Stimulated activated CD8-positive, alpha-beta memory T cell treated with anti-CD3 and anti-CD28 coated beads, Interleukin-15, amount 100 ng/mL, for 48 hours (primary cell): ENCODE data around the gene SYDE1.

Experiments
- DNase-seq, 2 donors: peaks; one replicate each; pipeline ENCODE4 v3.0.0-alpha.2; 2020; ENCODE audit warnings: low read depth in 2 of 2

The SYDE1 gene

DNA sequence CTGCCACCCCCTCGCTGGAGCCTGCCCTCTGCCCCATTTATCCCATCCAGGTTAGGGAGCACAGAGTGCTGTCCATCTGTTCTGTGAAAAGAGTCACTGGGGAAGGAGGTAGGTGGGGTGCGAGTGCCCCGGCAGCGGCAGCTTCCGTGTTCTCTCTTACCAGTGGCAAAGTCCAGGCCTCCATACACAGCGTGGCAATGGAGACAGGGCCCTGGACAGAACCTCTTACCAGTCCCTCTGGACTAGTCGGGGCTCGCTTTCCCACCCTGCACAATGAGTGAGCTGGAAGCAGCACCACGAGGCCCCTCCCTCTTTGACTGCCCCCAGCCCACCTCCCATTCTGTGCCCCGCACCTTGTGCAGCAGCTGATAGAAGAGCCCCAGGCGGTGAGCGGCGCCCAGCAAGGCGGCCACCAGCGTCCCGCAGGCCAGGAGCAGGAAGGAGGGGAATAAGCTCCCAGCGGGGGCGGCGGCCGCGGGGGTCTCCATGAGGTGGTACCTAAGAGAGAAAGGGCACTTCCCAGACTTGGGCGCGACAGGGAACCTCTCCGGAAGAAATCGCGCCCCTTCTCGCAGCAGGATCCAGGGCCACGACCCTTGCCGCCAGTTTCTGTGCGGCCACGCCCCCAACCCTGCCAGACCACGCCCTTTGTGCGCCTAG, 17.5 kb downstream of the SYDE1 start:
- no peak for DNase-seq

DNA sequence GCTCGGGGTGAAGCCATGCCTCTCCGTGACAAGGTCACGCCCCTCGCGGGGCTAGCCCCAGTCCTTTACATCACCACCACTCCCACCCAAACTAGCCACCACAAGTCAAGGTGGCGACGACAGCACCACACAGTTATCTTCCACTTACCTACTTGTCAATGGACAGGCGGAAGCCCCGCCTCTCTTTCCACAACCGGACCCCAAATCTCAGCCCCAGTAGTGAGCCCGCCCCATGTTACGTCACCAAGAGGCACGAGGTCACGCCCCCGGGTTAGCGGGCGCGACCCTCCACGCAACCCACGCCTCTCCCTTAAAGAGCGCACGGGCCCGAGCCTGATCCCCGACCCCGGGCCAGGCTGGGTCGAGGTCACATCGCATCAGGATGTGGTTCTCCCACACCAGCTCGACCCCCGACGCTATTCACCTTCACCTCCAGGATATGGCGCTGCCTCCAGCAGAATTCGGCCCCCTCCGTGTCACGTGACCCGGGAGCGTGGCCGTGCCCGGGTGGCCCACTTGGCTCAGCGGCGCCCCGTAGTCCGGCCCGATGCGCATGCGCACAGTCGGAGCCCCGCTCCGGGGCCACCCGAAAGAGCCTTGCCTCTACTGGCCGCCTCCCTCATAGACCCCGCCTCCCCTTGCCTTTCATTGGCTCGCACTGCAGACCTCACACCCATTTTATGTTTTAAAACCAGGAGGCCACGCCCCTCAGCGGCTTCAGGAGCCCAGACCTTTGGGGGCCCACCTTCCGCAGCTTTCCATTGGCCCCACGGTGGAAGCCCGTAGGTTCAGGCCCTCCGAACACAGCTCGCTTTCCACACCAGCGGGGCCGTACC, 18.2 kb downstream of the SYDE1 start:
- peak; percentile 98 to 99 for DNase-seq

DNA sequence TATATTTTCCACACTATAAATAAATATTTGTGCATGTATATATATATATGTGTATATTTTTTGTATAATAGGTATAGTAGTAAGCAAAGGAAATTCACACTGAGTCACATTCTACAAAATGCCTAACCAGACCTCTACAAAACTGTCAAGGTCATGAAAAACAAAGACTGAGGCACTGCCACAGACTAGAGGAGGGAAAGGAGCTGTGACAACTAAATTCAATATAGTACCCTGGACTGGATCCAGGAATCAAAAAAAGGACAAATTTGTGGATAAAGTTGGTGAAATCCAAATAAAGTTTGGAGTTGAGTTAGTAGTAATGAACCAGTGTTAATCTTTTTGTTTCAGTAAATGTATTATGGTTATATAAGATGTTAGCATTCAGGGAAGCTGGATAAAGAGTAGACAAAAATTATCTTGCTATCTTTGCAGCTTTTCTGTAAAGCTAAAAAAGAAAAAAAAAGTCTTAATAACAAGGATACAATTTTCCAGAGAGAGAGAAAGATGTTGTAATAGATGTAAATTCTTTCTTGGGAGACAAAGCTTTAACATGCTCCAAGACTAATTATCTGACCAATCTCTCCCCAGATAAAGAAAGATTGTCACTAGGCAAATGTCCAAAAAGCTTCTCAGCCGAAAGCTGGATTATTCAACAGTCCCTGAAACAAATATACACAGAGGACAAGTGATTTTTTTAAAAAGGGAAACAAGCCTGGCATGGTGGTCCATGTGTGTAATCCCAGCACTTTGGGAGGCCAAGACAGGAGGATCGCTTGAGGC, 19.1 kb downstream of the SYDE1 start:
- no peak for DNase-seq

DNA sequence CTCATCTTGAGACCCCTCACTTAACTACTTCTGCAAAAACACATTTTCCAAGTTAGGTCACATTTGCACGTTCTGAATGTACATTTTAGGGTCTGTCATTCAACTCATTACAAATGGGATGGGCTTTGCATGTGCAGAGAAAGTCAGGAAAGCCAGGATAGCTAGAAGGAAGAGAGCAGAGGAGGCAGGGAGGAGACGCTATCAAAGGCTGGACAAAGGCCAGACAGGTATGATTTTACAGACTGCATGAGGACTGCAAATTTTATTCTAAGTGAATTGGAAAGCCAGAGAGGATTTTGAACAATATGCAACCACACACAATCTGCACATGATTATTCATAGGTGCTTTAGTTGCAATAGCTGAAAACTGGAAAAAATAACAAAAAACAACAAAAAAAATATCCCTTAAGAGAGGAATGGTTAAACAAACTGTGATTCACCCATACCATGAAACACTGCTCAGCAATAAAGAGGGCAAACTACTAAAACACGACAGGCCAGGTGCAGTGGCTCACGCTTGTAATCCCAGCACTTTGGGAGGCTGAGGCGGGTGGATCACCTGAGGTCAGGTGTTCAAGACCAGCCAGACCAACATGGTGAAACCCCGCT, 21.1 kb downstream of the SYDE1 start:
- no peak for DNase-seq

DNA sequence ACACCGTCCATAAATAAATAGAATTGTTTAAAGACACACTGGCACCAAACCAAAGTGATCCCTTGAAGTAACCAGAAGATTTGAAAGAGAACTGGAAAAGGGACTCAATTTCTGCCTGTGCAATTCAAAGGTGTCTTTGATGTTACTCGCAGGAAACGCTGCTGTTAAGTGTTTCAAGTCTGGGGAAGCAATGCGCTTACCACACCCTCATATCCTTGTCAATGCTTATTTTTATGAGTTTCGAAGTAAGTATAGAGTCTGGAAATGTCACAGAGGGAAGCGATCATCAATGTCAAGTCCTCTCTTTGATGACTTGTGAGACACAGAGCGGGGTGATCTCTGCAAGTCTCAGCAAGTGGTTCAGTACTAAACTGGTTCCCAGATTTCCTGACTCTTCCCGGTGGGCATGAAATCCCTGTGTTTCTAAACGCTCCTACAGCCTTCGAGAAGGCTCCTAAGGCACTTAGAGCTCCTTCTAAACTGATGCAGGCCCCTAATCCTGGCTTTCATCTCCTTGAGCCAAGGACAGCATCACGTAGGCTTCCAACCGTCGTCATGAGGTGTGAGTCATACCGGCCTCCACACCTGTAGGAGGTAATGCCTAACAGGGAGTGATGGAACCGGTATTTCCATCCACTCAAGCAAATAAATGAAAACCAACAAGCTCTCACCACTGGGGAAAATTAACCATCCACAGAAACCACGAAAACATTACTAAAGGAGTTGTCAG, 22.8 kb downstream of the SYDE1 start:
- DNase-seq: peak in 1 of 2 donors; percentile 19

DNA sequence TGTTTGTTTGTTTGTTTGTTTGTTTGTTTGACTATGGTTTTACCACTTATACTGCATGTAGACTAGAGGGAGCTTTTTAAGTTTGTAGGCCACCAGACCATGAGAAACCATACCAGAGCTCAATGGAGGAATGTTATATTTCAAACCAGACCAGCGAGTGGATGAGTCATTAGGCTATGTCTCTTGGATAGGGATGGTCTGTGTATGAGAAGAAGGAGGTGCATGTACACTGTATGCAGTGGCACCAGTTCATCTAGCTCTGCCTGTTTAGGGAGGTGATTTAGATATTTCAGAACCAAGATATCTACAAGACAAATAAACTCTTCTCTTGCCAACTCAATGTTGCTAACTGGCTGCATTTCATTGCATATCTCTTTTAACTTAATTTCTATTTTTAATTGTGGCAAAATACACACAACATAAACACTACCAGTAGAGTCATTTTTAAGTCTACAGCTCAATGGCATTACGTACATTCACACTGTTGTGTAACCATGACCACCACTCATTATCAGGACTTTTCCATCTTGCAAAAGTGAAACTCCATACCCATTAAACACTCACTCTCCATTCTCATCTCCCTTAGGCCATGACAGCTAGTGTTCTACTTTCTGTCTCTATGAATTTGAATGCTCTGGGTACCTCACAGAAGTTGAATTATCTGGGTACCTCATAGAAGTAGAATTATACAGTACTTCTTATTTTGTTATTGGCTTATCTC, 29.2 kb downstream of the SYDE1 start:
- no peak for DNase-seq

DNA sequence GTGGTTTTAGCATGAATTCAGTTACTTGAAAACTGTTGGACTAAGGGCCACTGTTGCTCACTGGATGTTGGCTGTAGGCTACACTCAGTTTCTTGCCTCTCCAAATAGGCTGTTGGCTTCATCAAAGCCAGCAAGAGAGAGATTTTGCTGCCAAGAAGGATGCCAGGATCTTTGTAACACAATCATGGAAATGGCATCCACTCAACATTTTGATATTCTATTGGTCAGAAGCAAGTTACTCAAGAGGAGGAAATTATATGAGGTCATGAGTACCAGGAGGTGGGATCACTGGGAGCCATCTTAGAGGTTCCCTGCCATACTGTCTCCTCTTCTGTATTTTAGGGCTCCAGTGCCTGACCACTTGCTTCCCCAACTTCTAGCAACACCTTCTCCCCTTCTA, 30.6 kb downstream of the SYDE1 start:
- DNase-seq: no peak

DNA sequence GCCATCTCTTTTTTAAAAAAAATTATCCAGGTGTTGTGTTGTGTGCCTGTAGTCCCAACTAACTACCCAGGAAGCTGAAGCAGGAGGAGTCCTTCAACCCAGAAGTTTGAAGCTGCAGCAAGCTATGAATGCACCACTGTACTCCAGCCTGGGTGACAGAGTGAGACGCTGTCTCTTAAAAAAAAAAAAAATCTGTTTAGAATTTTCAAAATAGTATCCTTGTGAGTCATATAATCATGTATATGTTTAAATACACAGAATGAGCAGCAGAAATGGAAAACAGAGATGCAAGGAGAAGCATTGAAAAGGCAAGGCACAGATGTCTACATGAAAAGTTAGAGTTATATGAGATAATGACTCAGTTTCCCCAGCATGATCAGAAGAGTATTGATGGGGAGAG, 31.2 kb downstream of the SYDE1 start:
- DNase-seq: no peak

DNA sequence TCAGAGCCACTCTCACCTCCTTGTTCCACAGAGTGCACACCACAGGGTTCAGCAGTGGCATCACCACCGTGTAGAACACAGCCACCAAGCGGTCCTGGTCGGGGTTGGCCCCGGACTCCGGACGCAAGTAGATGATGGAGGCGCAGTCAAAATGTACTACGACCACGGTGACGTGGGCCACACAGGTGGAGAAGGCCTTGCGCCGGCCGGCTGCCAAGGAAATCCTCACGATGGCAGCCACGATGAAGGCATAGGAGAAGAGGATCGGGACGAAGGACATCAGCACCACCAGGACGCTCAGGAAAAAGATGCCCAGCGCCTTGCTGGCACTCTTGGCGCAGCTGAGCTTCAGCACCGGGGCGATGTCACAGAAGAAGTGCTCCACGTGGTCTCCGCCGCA, 33.9 kb downstream of the SYDE1 start:
- DNase-seq: no peak

DNA sequence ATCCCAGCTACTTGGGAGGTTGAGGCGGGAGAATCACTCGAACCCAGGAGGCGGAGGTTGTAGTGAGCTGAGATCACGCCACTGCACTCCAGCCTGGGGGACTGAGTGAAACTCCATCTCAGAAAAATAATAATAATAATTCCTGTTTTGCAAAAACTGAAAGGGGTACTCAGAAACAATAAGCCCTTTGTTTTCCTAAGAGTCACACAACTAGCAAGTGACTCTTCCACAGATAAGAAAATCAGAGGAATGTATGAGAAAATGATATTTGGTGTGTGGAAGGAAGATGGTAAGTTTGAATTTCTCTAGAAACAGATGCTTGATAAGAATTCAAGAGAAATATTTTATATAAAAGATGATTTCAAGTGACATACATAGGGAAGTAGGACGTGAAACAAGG, 35.1 kb downstream of the SYDE1 start:
- DNase-seq: no peak

DNA sequence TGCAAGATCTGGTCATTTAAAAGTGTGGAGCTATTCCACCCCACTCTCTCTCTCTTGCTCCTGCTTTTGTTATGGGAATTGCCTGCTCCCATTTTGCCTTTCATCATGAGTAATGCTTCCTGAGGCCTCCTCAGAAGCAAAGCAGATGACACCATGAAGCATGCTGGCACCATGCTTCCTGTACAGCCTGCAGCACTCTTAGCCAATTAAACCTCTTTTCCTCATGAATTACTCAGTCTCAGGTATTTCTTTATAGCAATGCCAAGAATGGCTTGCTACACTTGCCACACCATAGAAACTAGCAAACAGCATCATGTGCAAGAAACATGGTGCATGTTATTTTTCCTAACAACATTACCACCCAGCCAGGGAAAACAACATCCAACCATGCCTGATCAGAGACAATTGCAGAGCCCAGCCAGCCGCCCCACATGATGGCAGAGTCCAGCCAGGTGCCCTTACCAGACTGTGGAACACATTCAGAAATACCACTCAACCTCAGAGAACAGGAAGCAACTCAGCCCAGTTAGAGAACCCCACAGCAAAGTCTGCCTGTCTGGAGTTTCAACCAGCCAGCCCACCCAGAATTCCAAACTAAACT, 36.9 kb downstream of the SYDE1 start:
- DNase-seq: no peak

DNA sequence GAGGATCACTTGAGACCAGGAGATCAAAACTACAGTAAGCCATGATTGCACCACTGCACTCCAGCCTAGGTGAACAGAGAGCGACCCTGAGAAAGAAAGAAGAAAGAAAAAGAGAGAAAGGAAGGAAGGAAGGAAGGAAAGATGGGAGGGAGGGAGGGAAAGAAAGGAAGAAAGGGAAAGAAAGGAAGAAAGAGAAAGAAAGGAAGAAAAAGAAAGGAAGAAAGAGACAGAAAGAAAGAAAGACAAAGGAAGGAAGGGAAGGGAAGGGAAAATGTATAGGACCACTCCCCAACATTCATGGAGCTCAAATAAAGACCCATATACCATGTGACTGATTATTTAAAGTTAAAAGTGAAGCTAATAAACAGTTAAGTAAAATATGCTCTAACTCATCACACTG, 39.9 kb downstream of the SYDE1 start:
- DNase-seq: no peak

DNA sequence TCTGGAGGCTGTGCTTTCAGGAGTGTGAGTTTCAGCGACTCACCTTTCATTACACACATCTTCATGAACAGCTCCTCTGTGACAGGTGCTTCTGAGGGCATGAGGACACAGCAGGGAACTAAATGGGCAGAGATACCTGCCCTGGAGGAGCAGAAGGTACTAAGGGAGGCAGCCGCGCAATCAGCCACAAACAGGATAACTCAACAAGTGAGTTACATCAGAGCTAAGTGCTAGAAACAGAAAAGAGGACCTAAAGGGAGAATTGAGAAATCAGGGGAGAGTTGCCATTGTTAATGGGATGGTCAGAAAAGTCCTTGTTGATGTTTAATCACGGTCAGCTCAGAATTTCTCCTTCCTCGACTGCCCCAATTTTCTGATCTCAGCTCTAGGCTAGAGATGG, 42.5 kb downstream of the SYDE1 start:
- no peak for DNase-seq

DNA sequence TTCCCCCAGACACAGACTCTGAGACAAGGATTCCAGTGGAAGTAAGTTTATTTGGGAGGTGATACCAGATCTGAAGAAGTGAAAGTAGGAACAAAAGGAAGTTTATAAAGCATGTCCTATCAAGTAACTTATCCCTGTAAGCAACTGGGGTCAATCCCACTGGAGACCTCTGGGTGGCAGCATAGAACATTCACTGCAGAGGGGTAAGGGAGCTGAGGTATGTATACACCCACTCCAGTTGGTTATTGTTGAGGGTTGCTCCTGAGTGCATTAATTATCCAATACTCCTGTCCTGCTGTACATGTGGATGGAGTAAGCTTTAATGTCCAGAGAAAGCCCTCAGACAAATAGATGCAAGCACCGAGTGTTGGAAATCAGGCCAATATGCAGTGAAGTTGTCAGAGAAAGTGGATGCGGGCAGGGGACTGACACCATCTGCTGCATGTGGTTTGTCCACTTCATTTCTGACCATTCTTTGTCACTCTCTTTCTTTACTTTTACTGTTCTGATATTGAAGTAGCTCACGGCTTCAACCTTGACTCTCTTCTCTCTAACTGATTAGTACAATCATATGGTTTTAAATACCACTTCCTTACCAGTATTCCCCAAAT, 46.9 kb downstream of the SYDE1 start:
- DNase-seq: no peak

DNA sequence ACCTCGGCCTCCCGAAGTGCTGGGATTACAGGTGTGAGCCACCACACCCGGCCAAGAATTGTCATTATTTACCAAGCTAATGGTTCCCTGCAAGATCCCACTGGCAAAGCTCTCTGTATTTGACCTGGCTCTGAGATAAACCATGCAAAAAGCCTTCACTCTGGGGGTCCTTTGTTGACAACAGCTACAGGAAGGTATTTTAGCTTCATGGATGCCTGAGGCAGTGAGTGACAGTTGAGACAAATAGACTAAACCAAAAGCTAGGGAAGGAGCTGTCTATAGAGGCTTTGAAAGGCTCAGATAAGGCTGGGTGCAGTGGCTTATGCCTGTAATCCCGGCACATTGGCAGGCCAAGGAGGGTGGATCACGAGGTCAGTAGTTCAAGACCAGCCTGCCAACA, 48.1 kb downstream of the SYDE1 start:
- DNase-seq: no peak

DNA sequence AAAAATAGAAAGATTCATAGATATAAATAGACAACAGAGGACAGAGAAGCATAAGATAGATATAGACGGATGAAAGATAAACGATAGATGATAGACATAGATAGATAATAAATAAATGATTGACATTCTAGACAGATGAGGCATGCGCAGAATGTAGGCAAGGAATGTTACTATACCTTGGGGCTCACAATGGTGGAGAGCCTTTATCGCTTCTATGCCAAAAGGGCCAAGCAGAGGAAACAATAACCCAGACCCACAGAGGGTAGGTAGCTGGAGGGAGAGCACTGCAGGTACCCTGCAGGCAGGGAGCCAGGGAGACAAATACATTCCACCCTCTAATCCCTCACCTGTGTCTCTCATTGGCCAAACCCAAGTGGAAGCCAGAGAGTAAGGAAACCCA, 49.2 kb downstream of the SYDE1 start:
- no peak for DNase-seq

DNA sequence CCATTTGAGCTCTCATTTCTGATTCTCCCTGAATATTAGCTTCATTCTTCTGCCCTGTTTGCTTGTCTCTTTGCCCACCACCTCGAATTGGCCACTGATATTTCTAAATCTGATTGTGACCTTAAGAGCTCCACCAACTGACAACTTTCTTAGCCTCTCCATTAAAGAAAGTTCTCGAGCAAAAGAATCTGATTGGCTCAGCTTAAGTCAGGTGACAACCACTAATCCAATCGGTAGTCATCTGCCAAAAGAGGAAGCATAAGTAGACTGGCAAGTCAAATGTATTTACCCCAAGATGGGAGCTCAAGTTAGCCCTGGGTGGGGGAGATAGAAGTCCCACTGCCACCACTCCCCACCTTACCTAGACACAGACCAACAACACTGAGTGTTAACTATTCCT, 52.0 kb downstream of the SYDE1 start:
- DNase-seq: no peak

DNA sequence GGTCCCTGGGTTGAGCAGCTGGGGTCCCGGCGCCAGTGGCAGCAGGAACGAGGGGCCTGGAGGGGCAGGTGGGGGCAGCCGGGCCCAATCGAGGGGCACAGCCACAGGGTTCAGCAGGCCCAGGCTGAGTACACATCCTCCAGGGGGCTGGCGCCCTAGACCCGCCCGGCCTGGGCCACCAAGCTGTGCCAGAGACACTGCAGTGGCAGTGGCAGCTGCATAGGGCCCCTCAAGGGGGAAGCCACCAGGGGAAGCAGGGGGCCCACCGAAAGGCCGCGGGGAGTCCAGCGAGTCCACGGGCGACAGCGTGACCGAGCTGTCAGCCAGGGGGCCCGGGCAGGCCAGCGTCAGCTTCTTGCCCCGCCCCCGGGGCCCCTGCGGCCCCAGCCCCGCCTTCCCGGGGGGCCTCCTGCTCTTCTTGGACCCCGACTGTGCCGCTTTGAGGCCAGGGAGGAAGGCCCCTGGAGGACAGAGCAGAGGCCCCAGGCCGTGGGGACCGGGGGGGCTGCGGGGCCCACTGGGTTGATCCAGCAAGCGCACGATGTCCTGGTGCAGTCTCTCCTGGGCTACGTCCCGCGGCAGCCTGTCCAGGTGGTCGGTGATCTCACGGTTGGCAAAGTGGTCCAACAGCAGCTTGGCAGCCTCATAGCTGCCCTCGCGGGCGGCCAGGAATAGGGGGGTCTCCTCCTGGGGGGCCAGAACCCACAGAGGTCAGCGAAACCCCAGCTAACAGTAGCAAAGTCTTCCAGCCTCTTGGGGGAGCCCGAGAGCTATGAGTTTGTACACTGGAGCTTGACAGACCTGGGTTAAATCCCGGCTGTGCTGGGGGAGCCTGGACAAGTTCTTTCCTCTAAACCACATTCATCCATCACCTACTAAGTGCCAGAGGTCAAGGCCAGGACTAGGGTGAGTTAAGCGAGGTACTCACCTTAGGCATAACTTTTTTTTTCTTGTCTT, 54.1 kb downstream of the SYDE1 start:
- DNase-seq: no peak
